NCI-H146 treated with DMSO at 0.1 percent for 48 hours (cell line): Measurements from ENCODE around the gene PAX4.

ENCODE experiments used
- DNase-seq: peaks from one replicate; lab custom pipeline; 2025; ENCODE audit not compliant: unreplicated experiment; lab: John Stamatoyannopoulos, UW

PAX4 gene

GRCh38 chr7:127629268-127629854 is 11.4 kb upstream of the PAX4 start:
- DNase-seq = no peak

GRCh38 chr7:127628445-127628844 is 10.5 kb upstream of the PAX4 start:
- DNase-seq = no peak

- DNase-seq = no peak
Observed at GRCh38 chr7:127625331-127625730, 7.4 kb upstream of the PAX4 start.

- no peak for DNase-seq
Observed at GRCh38 chr7:127620406-127621233, 2.7 kb upstream of the PAX4 start.

- DNase-seq = no peak
Observed at GRCh38 chr7:127619681-127620405, 1.9 kb upstream of the PAX4 start.

- DNase-seq = no peak
Observed at GRCh38 chr7:127618775-127619174, 833 bp upstream of the PAX4 start.

- no peak for DNase-seq
Observed at GRCh38 chr7:127616724-127617123, 1.2 kb downstream of the PAX4 start.

GRCh38 chr7:127612263-127612662 is 5.7 kb downstream of the PAX4 start:
- DNase-seq = no peak

GRCh38 chr7:127609297-127609696 is 8.6 kb downstream of the PAX4 start:
- DNase-seq = no peak

GRCh38 chr7:127608446-127608845 is 9.5 kb downstream of the PAX4 start:
- no peak for DNase-seq

- DNase-seq = no peak
Observed at GRCh38 chr7:127600885-127601284, 17.1 kb downstream of the PAX4 start.

GRCh38 chr7:127598318-127598717 is 19.6 kb downstream of the PAX4 start:
- no peak for DNase-seq

- no peak for DNase-seq
Observed at GRCh38 chr7:127595737-127596136, 22.2 kb downstream of the PAX4 start.

GRCh38 chr7:127594490-127594889 is 23.5 kb downstream of the PAX4 start:
- no peak for DNase-seq

GRCh38 chr7:127592550-127592949 is 25.4 kb downstream of the PAX4 start:
- DNase-seq = no peak

GRCh38 chr7:127591591-127591990 is 26.4 kb downstream of the PAX4 start:
- no peak for DNase-seq

- DNase-seq = no peak
Observed at GRCh38 chr7:127591189-127591588, 26.8 kb downstream of the PAX4 start.

GRCh38 chr7:127589896-127590295 is 28.0 kb downstream of the PAX4 start:
- no peak for DNase-seq

- peak; percentile 56 for DNase-seq
Observed at GRCh38 chr7:127588697-127589482, 29.1 kb downstream of the PAX4 start.

GRCh38 chr7:127588019-127588696 is 29.8 kb downstream of the PAX4 start, which contains the start of gene ARF5:
Gene ARF5 (plus strand): TSS chr7:127588411. CDS start chr7:127588499, 88 bp downstream.
- DNase-seq = peak; percentile 46

GRCh38 chr7:127587663-127588018 is 30.3 kb downstream of the PAX4 start:
- no peak for DNase-seq
